ENCODE results near the gene PMEPA1. TPM values are rescaled to one million over a fixed set of nuclear protein-coding genes. Genes with fewer than 3 reads are reported as not detected.

The PMEPA1 gene
- total and polyA plus RNA-seq, 10 of the 15 experiments (the other 5 are each of a cell fraction or from before 2014, with no cell fraction given), result 0.02 to 0.10 (median 0.04) TPM; not detected in 3

- H3K4me2 ChIP-seq (ENCODE audit: control insufficient read depth, insufficient read depth), result no peak overlapping the region
- intact Hi-C loops (cut with micrococcal nuclease; ENCODE audit: unreplicated experiment), result no loop called here
- ChIA-PET POLR2A (no interaction called here), CTCF (interaction anchor here (1.5 kb wide), 1 partner anchor 11 kb away, joined by 4 read pairs; the partner anchor contains the start of gene ZBP1), SMC1A (ENCODE audit: uncharacterized antibody, unreplicated experiment) (no interaction called here), RAD21 (ENCODE audit: unreplicated experiment) (no interaction called here)
- H3K27me3 ChIP-seq (replicated peaks in 1 of 2; ENCODE audit: control insufficient read depth in 2 of 2, insufficient read depth in 2 of 2, low read length in 1 of 2), result no peaks in the 10 kb centered on the region
- no peak overlapping the region for H3K9ac ChIP-seq (ENCODE audit: control insufficient read depth, insufficient read depth, low read length)
- no TSS peak for BruUV-seq (replicated peaks)
- 52% methylated on average over 16 of the region's 16 CpGs for WGBS (ENCODE audit: insufficient coverage, insufficient replicate concordance, low lambda C conversion rate, missing lambda C conversion rate)
- H3K27ac ChIP-seq (ENCODE audit: control insufficient read depth, insufficient read depth), result no peak overlapping the region
- TF ChIP-seq TCF3 (IDR thresholded peaks at IDR 0.05; ENCODE audit: borderline replicate concordance, insufficient read depth, low read depth, low read length) (no peak), MEF2B (IDR thresholded peaks at IDR 0.05; ENCODE audit: partially characterized antibody, poor library complexity, severe bottlenecking) (no peak), RBBP5 (conservative IDR thresholded peaks at IDR 0.05) (no peak), RFX5 (IDR thresholded peaks at IDR 0.05; ENCODE audit: low read depth, low read length) (no peak), POLR2AphosphoS5 (IDR thresholded peaks at IDR 0.05; ENCODE audit: low read length) (no peak), ZBTB33 (IDR thresholded peaks at IDR 0.05) (no peak), SMAD5 (IDR thresholded peaks at IDR 0.05; ENCODE audit: low read depth) (no peak), PRDM15 (CRISPR knock-in tag; IDR thresholded peaks at IDR 0.05) (no peak), TAF1 (IDR thresholded peaks at IDR 0.05; ENCODE audit: borderline replicate concordance, low read depth, low read length) (no peak), ASH2L (IDR thresholded peaks at IDR 0.05; ENCODE audit: borderline replicate concordance, low read depth) (no peak), BCL11A (IDR thresholded peaks at IDR 0.05; ENCODE audit: low read depth, low read length) (no peak), MTA2 (IDR thresholded peaks at IDR 0.05; ENCODE audit: low read depth) (no peak), MYB (IDR thresholded peaks at IDR 0.05; ENCODE audit: borderline replicate concordance, low read depth, low read length) (no peak), SREBF1 (IDR thresholded peaks at IDR 0.05; ENCODE audit: low read length) (no peak), FOXM1 (IDR thresholded peaks at IDR 0.05; ENCODE audit: low read depth, low read length) (no peak), SRF (IDR thresholded peaks at IDR 0.05; ENCODE audit: low read depth in 2 of 2, low read length in 2 of 2) (no peak), EP300 (IDR thresholded peaks at IDR 0.05; ENCODE audit: borderline replicate concordance in 1 of 2, control insufficient read depth in 1 of 2, low read depth in 2 of 2, low read length in 2 of 2) (no peak)
- TF ChIP-seq, protein P1, sequence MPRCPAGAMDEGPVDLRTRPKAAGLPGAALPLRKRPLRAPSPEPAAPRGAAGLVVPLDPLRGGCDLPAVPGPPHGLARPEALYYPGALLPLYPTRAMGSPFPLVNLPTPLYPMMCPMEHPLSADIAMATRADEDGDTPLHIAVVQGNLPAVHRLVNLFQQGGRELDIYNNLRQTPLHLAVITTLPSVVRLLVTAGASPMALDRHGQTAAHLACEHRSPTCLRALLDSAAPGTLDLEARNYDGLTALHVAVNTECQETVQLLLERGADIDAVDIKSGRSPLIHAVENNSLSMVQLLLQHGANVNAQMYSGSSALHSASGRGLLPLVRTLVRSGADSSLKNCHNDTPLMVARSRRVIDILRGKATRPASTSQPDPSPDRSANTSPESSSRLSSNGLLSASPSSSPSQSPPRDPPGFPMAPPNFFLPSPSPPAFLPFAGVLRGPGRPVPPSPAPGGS (IDR thresholded peaks at IDR 0.05; ENCODE audit: borderline replicate concordance, insufficient read depth, low read depth, low read length, poor library complexity, severe bottlenecking), result no peak
- ATAC-seq, result peak; percentile 78
- in situ Hi-C loops (cut with MboI), result no loop called here
- H3K4me3 ChIP-seq, result no peak overlapping the region
- H4K20me1 ChIP-seq (ENCODE audit: control insufficient read depth, insufficient read depth), result no peaks in the 10 kb centered on the region
- H3K9me3 ChIP-seq (replicated peaks; ENCODE audit: control insufficient read depth, insufficient read depth, low read length), result no peaks in the 10 kb centered on the region
- no peak overlapping the region for H2AFZ ChIP-seq (ENCODE audit: control insufficient read depth, low read depth, low read length)
- no peak for DNase-seq (ENCODE audit: low read depth, low spot score)
- no peak for FAIRE-seq
- peaks cover 8% of the 10 kb centered on the region for H3K4me1 ChIP-seq (ENCODE audit: control insufficient read depth, insufficient read depth, low read length)
- H3K79me2 ChIP-seq (ENCODE audit: control insufficient read depth, insufficient read depth, low read length), result no peaks in the 10 kb centered on the region
- no peaks in the 10 kb centered on the region; a peak in 1 of 4 replicates for H3K36me3 ChIP-seq (ENCODE audit: control insufficient read depth in 2 of 2, insufficient read depth in 2 of 2, low read length in 1 of 2)
Observed at GRCh38 chr20:57609086-57609841, 100.6 kb downstream of the PMEPA1 start.
